Activated CD4-positive, CD25-positive, alpha-beta regulatory T cell treated with anti-CD3 and anti-CD28 coated beads, Interleukin-2, amount 50 U/mL, for 72 hours (primary cell): ENCODE data around the gene SLC23A3.
"Not testable (repeated sequence)": the region's sequence is repeated elsewhere in the genome, so short reads cannot be mapped to it uniquely, and the experiment has no call there.

ENCODE experiments used
- DNase-seq: peaks from one replicate; pipeline ENCODE4 v3.0.0; 2021

SLC23A3 gene

DNA sequence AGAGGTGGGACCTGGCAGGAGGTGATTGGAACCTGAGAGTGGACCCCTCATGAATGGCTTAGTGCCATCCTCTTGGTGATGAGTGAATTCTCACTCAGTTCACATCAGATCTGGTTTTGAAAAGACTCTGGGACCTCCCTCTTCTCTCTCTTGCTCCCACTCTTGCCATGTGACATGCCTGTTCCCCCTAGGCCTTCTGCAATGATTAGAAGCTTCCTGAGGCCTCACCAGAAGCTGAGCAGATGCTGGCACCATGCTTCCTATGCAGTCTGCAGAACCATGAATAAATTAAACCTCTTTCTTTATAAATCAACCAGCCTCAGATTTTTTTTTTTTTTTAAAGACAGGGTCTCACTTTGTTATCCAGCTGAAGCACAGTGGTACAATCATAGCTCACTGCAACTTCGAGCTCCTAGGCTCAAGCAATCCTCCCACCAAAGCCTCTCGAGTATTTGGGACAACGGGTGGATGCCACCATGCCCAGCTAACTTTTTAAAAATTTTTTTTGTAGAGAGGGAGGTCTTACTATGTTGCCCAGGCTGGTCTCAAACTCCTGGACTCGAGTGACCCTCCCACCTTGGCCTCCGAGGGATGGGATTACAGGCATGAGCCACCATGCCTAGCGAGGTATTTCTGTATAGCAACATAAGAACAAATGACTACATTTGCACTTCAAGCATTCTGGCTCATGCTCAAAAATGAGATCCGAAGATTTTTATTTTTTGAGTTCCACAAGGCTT is 34.8 kb upstream of the SLC23A3 start:
- DNase-seq, result no peak

DNA sequence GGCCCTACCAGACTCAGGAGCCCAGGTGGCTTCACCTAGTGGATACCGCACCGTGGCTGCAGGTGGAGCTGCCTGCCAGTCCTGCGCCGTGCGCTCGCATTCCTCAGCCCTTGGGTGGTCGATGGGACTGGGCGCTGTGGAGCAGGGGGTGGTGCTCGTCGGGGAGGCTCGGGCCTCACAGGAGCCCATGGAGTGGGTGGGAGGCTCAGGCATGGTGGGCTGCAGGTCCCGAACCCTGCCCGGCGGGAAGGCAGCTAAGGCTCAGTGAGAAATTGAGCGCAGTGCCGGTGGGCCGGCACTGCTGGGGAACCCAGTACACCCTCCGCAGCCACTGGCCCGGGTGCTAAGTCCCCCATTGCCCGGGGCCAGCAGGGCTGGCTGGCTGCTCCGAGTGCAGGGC is 31.5 kb upstream of the SLC23A3 start:
- not testable (repeated sequence) for DNase-seq

DNA sequence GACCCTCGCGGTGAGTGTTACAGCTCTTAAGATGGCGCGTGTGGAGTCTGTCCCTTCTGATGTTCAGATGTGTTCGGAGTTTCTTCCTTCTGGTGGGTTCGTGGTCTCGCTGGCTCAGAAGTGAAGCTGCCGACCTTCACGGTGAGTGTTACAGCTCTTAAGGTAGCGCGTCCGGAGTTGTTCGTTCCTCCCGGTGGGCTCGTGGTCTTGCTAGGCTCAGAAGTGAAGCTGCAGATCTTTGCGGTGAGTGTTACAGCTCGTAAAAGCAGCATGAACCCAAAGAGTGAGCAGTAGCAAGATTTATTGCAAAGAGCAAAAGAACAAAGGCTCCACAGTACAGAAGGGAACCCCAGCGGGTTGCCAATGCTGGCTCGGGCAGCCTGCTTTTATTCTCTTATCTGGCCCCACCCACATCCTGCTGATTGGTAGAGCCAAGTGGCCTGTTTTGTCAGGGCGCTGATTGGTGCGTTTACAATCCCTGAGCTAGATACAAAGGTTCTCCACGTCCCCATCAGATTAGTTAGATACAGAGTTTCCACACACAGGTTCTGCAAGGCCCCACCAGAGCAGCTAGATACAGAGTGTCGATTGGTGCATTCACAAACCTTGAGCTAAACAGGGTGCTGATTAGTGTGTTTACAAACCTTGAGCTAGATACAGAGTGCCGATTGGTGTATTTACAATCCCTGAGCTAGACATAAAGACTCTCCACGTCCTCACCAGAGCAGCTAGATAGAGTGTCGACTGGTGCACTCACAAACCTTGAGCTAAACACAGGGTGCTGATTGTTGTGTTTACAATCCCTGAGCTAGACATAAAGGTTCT is 30.9 kb upstream of the SLC23A3 start:
- DNase-seq, result not testable (repeated sequence)

DNA sequence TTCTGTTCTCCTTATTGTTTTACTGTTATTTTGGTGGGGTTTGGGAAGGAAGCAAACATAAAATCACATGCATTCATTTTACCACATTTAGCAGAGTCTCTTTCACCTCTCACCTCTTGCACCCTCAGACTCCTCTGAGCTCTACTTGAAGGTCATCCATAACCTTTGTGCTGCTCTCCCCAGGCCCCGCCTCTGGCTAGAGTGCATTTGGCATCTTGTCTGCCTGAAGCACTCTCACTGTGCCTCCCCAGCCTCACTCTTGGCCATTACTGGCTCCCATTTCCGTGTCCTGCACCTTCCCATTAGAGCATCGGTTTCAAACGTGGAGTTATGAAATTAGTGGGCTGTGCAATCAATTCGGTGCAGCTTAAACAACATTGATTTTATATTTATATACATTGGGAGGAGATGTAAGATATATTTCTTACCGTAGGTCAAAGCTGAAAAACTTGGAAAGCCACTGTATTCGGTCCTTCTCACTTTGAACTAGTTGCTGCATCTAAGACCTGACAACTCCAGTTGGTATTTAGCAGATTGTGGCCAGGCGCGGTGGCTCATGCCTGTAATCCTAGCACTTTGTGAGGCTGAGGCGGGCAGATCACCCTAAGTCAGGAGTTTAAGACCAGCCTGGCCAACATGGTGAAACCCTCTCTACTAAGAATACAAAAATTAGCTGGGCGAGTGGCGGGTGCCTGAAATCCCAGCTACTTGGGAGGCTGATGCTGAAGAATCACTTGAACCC is 29.8 kb upstream of the SLC23A3 start:
- DNase-seq, result no peak

DNA sequence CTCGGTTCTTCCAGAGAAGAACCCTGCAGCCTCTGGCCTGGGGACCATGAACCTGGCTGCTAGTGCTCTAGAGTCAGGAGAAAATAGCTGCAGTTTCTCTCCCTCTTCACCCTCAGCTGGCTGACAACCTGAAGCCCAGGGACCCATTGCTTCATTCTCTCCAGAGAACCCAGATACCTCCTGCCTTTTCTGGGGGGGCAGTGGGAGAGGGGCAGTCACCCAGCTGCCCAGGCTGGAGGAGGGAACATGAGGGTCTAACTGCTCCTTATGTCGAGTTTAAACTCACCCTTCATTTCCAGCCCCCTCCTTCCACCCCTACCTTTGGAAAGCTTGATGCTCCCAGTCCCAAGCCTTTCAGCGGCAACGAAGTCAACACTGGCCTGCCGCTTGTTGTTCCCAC is 29.1 kb upstream of the SLC23A3 start:
- no peak for DNase-seq

DNA sequence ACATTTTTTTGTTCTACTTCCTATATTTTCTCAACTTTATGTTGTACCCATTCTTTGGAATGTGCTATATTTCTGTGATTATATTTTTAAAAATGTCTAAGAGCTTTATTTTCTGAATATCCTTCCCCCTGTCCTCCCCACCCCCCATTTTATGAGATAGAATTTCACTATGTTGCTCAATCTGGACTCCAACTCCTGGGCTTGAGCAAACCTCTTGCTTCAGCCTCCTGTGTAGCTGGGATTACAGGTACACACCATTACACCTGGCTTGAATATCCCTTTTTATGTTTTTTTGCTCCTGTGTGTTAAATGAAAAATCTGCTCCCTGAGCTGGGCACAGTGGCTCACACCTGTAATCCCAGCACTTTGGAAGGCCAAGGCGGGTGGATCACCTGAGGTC is 27.6 kb upstream of the SLC23A3 start:
- DNase-seq, result no peak

DNA sequence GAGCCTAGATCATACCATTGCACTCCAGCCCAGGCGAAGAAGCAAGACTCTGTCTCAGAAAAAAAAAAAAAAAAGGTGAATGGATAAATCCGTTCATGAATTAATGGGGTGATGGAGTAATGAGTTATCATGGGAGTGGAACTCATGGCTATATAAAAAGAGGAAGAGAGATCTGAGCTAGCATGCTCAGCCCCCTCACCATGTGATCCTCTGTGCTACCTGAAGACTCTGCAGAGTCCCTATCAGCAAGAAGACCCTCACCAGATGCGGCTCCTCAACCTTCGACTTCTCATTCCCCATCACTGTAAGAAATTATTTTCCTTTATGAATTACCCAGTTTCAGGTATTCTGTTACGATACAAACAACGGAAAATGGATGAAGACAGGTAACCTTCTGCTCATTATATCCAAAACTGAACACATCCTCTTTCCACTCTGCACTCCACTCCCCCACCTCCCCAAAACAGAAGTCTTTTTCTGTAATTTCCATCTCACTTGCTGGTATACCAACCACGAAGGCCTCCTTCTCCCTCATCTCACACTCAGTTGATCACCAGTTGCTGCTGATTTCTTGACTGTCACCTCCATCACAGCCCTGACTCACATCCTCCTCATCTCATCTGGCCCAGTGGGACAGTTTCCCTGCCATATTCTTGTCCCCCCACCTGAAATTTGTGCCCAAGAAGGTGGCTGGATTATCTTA is 17.1 kb upstream of the SLC23A3 start:
- no peak for DNase-seq

DNA sequence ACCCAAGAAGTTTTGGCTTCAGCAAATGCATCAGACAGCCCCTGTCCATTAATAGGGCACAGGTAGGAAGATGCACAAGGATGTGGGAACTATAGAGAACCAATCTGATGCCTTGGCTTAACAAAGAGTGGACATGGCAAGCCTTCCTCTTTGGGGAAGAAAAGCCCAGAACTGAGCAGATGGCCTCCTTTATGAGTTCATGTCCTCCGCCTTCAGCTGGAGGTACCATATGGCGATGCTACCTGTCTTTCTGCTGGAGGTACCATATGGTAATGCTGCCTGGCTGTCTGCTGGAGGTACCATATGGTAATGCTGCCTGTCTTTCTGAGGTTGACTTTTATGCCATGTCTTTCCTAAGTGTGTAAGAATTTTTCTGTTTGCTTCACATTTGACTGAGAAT is 14.3 kb upstream of the SLC23A3 start:
- DNase-seq, result no peak

DNA sequence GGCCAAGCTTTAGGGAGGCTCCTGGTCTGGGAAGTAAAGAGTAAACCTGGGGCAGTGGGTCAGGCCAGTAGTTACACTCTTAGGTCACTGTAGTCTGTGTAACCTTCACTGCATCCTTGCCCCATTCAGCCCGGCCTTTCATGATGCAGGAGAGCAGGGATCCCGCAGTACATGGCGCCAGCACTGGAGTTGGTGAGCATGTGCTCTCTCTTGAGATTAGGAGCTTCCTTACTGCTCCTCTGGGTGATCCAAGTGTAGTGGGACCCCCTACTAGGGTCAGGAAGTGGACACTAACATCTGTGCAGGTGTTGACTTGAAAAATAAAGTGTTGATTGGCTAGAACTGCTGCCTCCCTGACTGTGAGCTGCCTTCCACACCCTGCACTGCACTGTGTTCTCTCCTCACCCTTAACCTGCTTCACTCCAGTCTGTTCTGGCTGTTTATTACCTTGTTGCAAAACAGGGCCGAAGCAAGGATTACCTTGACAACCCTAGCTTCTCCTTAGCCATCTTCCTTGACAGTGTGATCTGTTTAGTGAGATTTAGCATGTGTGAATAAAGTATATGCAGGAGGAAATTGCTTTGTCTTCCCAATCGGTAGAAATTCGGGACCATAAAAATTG is 13.4 kb upstream of the SLC23A3 start:
- DNase-seq, result no peak

DNA sequence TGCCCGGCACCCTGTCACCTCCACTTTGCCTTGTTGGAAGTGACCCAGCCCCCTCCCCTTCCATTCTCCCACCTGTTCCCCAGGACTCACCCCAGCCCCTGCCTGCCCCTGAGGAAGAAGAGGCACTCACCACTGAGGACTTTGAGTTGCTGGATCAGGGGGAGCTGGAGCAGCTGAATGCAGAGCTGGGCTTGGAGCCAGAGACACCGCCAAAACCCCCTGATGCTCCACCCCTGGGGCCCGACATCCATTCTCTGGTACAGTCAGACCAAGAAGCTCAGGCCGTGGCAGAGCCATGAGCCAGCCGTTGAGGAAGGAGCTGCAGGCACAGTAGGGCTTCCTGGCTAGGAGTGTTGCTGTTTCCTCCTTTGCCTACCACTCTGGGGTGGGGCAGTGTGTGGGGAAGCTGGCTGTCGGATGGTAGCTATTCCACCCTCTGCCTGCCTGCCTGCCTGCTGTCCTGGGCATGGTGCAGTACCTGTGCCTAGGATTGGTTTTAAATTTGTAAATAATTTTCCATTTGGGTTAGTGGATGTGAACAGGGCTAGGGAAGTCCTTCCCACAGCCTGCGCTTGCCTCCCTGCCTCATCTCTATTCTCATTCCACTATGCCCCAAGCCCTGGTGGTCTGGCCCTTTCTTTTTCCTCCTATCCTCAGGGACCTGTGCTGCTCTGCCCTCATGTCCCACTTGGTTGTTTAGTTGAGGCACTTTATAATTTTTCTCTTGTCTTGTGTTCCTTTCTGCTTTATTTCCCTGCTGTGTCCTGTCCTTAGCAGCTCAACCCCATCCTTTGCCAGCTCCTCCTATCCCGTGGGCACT is 12.7 kb upstream of the SLC23A3 start:
- no peak for DNase-seq

DNA sequence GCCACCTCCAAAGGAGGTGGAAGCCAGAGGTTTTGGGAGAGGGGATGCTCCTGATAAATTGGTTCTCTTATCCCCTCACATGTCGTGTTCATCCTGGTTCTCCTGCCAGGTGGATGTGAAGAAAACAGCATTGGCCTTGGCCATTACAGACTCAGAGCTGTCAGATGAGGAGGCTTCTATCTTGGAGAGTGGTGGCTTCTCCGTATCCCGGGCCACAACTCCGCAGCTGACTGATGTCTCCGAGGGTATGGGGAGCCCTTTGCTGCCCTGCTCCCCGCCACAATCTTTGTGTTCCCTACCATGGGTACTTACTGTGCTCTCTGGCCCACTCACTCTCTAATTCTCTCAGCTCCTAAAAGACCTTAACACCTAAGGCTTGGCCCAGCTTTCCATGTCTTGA is 11.7 kb upstream of the SLC23A3 start:
- no peak for DNase-seq

DNA sequence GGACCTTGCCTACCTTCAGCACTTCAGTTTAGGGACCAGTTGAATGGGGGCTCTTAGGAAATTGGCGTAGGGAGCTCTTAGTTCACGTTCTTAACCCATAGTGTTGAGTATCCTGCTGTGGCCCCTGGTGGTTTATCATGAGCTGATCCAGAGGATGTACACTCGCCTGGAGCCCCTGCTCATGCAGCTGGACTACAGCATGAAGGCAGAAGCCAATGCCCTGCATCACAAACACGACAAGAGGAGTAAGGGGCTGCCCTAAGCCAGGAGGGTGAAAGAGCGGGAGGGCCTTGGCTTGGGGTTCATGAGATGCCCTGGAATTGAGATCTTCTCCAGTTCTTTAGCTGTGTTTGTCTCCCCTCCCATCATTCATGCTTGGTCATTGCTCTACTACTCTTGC is 11.1 kb upstream of the SLC23A3 start:
- no peak for DNase-seq

DNA sequence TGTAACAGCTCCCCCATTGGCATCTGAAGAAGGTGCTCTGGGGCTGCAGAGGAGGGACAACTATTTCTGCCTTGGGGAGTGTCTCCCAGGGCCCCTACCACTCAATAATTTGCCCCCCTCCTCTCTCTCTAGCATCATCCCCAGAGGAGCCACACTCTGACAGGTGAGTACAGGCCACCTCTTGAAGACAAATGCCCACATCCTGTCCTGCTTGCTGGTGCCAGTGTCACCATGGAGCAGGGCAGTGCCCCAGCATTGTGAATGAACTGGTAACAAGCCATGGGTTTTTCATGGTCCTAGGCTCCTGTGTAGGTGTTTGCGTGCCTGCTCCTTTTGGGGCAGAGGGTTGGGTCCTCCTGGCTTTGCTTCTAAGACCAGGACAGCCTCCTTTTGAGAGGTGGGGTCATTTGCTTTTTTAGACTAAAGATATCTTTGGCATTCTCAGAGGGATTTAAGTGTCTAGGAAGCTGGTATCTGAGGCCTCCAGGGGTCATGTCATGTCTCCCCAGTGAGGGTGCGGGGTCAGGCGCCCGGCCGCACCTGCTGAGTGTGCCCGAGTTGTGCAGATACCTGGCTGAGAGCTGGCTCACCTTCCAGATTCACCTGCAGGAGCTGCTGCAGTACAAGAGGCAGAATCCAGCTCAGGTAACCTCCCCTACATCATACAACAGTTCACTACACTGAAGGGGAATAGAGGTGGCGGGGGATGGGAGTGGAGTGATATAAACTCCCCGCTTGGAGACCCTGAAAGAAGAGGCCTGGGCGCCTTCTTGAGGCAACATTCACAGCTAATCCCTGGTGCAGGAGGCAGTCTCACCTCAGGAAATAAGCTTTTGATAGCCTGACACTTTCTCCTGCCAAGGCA is 10.0 kb upstream of the SLC23A3 start:
- no peak for DNase-seq

DNA sequence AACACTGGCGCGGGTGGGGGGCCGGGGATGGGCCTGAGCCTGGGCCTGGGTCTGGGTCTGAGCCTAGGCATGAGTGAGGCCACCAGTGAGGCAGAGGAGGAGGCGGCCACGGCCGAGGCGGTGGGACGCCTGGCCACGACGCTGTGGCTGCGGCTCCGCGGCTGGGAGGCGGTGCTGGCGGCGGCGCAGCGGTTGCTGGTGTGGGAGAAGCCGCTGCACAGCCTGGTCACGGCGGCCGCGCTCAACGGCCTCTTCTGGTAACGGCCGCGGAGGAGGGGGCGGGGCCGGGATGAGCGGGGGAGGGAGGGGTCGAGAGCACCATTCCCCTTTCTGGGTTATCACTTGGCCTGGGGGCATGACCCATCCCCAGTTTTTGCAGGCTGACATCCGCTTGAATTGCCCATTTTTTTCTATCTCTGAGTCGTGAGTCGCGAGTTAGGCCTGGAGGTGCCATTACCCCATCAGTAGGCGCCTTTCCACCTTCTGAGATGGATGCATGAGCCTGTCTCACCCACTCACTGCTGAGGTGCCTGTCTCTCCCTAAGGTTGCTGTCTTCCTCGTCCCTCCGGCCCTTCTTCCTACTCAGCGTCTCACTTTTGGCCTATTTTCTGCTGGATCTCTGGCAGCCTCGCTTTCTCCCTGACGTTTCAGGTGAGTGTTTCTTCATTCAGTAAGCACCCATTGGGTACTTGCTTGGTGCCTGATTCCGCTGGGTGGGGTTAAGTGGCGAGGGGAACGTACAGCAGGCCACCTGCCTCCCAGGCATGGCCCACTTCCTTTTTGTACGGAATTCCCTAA is 8.7 kb upstream of the SLC23A3 start:
- DNase-seq, result peak; percentile 70

DNA sequence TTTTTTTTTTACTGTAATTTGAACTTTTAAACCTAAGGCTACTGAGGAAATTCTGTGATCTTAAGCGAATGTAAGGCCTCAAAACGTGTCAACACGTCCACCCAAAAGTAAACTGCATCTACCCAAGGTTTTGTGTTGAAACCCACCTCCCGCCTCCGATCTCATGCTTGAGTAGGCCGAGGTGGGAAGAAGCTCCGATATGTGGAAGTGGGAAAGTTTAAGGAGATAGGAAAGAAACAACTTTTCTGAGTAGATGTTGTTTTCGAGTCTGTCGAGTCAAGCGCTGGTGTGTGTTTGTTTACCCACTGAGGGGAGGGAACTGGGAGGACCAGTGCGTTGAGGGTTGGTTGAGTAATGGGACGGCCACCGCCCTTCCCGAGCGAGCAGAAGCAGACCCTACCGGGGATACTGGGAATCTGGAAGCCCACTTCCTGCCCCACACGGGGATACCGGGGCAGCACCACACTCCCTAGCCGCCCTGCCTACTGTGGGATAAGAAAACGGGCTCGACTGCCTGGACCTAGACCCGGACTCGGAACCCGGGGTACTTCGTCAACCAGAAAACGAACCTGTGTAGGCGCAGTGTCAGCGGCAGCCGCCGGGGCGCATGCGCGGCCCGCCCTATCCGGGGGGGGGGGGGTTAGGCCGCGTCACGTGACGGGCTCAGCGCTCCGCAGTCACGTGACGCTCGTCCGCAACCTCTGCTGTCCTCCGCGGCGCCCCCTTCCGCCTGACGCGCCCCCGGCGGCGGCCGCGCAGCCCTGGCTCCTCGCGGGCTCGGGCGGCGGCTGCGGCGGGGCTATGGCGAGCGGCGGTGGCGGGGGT is 7.9 kb upstream of the SLC23A3 start, which contains the start of gene RETREG2:
Gene RETREG2, plus strand, starts transcription at position 724 of the 825 bp plus-strand sequence. Its CDS starts 78 bp downstream, at position 802.
- DNase-seq, result peak; percentile 78

DNA sequence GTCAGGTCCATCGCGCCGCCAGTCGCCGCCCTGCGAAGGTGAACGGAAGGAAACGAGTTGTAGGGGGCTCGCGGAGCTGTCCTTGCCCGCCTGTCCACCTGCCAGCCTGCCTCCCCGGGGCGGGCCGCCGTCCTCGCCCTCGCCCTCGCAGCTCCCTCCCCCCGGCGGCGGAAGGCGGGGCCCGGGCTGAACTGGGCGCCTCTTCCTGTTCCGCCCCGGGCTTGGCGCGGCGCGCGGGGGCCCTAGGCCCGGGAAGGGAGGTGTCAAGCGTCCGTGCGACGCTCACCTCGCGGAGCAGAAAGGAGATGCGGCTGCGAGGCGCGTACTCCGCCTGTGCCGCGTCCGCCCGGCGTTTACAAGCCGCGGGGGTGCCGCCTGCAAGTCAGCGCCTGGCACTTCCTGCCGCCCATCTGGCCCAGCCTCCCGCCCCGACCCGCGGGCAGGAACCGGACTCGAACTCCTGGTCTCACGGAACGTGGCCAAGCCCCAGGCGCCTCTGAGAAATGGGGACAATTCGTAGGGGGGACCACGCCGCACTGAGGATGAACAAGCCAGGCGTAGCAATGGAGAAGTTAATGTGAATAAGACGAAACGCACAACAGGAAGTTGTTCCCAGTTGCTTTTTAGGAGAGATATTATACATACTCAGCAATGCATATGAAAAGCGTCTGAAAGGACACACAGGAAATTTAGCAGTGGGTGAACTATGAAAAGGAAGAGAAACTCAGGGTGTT is 7.2 kb upstream of the SLC23A3 start, which contains the start of gene CNPPD1:
Gene CNPPD1, minus strand, starts transcription at position 108 of the 734 bp plus-strand sequence. Its CDS starts 97 bp downstream, at position 11.
- peak; percentile 91 for DNase-seq

DNA sequence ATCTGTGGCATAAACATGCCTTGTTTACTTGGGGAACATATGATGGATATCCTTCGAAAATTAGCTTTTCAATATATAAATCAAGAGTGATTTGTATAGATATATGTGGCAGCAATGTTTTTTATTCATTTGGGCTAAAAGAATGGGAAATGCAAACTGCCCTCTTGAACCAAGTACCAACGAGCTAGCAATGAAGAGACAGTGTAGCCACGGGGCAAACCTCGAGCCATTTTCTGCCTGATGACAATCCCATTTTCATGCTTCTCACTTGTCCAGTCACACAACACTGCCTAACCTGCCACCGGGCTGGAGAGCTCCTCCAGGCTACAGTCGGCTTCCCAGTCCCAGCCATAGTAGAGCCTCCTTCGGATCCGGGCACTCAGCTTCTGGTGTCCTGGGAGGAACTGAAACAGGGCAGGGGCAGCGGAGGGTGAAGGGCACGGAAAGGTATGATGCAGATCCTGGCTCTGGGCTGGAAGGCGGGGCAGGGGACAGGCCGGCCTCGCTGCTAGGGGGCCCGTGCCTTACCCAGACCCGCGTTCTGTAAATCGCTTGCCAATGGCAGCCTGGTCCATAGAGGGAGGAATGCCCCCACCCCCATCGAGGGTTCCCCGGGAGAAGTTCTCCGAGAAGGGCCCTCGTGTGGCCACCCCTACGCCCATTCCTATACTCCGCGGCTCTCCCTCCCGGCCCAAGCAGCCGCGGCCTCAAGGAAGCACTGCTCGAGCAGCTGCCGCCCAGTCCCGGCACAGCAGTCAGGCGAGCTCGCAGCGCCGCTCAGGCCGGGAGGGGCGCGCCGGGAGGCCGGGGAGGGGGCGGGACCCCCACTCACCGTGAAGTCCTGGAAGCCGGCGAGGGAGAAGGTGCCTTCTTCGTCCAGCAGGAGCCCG is 6.3 kb upstream of the SLC23A3 start:
- DNase-seq, result peak; percentile 54
